ENCODE results near the gene ZFYVE19.

Gene ZFYVE19, protein sequence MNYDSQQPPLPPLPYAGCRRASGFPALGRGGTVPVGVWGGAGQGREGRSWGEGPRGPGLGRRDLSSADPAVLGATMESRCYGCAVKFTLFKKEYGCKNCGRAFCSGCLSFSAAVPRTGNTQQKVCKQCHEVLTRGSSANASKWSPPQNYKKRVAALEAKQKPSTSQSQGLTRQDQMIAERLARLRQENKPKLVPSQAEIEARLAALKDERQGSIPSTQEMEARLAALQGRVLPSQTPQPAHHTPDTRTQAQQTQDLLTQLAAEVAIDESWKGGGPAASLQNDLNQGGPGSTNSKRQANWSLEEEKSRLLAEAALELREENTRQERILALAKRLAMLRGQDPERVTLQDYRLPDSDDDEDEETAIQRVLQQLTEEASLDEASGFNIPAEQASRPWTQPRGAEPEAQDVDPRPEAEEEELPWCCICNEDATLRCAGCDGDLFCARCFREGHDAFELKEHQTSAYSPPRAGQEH

GRCh38 chr15:40807028-40807887 is at the start of gene ZFYVE19, which contains the start of gene DNAJC17:
Gene ZFYVE19, plus strand, starts transcription at chr15:40807089. Its CDS starts 501 bp downstream, at chr15:40807590.
Gene DNAJC17, minus strand, starts transcription at chr15:40807473. Its CDS starts 27 bp downstream, at chr15:40807446.
- DNase-seq, result peak; percentile 98

DNA sequence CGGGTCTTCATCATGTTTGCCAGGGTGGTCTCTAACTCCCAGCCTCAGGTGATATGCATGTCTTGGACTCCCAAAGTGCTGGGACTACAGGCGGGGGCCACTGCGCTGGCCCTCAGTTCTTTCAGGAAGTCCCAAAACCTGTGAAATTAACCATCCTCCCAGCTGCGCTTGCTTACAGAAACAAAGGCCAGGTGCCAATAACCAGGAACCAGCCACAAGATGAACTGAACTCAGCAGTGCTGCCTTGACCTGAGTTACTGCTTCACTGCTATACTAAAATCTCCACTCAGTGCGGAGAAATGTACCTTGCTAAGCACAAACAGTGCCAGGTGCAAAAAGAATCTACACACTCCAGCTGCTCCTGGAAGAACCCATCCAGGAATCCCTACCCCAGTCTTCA is 46.9 kb upstream of the ZFYVE19 start:
- DNase-seq, result no peak

DNA sequence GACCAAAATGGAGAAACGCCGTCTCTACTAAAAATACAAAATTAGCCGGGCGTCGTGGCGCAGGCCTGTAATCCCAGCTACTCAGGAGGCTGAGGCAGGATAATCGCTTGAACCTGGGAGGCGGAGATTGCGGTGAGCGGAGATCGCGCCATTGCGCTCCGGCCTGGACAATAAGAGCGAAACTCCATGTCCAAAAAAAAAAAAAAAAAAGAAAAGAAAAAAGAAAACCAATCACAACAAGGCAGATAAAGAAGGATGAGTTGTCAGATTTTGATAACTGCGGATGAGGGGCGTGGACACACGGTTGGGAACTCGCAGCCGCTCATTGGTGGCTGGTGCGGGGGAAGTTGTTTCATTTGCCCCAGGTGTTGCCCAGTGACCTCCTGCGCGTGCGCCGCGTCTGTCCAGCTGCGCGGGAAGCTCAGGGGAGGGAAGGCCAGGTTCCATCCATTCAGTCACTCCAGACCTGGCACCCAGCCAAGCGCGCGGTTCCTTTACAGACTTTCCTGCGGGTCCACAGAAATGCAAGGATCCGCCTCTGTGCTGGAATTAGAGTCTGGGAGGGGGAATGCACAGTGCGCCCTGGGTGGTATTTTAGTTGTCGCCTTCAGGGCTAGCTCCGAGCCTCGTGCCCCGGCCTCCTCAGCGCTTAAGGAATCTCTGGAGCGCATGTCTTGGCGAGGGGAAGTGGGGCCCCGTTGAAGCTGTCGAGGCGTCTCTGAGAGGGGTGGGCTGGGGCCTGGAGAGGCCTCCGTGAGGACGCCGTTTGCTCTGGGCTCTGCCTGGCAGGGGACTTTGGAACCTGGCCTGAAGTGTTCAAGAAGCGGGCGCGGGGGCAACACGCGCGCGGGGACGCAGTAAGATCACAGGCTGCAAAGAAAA is 43.7 kb upstream of the ZFYVE19 start:
- DNase-seq, result peak; percentile 80

- DNase-seq, result peak; percentile 85
Measured at GRCh38 chr15:40763801-40764628, 42.9 kb upstream of the ZFYVE19 start, which contains the start of gene GCHFR. Gene GCHFR, plus strand, starts transcription at chr15:40764068. Its CDS starts 113 bp downstream, at chr15:40764181.

DNA sequence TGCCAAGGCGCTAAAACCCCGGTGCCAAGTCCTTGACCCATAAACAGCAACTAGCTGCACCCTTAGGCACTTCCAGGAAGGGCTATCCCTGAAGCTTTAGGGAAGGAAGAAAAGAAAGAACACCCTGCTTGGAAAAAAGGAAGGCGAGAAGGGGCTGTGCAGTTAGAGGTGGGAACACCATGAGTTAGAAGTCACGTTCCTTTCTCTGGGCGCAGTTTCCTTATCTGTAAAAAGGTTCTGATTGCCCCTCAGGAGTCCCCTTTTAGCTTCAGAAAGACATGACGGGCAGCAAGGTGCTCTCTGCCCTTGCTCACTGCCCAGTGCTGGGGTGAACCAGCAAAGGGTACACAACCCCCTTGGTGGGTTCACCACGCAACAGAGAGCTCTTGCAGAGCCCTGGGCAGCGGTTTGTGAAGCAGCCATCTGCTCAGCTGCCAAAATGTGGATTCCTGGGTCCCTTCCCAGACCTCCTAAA is 42.2 kb upstream of the ZFYVE19 start:
- peak; percentile 65 for DNase-seq

DNA sequence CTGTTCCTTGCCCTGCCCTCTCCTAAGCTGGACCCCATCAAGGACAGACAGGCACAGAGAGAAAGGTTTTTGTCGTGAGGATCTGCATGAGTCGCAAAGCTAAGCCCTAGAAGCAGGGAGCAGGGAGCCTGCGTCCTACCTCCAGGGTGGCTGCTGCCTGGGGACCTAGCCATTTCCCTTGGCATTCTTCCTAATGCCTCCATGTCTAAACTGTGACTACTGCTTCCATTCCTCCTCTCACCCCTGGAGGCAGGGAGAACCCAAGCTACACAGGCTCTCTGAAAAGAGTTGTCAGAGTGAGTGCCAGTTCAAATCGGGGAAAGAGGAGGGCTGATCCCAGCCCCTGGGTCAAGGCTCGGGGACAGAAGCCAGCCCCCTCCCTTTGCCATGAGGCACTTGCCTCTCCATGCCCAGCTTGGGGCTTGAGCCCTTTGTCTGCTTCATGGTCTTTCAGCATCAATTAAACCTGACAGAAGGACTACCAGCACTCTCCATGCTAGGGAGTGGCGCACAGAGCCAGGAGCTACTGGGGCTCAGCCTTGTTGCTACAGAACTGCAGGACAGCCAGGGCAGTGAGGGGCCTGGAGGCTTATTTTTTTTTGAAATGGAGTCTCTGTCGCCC is 40.6 kb upstream of the ZFYVE19 start:
- no peak for DNase-seq

DNA sequence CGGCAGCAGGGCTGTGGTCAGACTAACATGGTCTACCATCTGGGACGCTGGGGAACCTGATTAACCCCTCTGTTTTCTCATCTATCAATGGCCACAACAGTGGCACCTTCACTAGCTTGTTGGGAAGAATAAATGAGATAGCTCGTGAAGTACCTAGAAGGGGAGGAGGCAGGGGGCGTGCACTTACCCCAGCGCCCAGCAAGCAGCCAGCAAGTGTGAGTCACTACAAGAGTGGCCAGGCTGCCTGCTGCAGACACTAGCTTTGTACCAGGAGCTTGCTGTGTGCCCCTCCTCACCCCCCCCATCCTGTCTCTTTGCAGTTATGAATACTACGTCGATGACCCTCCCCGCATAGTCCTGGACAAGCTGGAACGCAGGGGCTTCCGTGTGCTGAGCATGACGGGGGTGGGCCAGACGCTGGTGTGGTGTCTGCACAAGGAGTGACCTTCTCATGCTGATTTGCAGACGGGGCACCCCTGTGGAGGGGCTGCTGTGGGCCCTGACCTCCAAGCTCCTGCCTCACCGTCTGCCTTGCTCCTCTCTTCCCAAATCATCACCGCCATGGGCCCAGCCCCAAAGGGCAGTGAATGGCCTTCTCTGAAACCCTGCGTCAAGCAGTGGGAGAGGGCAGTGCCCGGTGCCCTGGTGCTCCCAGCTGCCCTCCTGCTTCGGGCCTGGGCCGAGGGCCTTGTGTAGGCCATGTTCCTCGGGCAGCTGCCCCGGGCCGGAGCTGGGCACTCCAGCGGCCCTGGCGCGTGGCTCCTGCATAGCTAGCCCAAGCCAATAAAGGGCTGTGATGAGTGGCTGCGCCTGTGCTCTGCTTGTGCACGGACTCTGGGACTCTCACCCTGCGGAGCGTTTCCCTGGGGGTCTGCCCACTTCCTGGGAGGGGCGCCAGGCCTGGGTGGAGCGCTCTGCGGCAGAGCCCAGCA is 39.7 kb upstream of the ZFYVE19 start:
- no peak for DNase-seq

DNA sequence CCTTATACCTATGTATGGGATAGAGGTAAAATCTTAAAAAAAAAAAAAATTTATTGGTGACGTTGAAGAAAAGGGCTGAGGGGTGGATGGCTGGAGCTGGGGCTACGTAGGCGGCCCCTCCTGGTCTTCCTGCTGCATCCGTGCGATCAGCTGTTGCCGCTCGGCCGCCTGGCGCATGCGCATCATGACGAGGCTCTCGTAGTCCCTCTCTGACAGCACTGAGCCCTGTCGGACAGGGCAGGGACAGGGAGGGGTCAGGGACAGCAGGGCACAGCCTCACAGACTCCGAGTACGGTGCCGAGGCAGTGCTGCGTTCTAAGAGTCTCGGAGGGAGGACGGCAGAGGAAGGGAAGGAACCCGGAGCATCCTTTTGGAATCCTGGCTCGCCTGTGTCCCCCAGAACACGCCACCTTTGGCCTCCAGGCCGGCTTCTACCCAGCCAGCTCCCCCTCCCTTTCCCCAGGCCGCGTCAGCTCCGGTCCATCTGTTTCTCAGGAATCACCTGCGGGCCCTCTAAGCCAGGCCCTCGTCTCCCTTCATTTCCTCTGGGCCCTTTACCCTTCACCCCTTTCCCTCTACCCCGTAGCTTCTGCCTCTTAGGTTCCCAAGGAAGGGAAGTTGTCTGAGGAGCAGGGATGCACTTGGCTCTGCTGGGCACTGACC is 38.9 kb upstream of the ZFYVE19 start:
- DNase-seq, result no peak

DNA sequence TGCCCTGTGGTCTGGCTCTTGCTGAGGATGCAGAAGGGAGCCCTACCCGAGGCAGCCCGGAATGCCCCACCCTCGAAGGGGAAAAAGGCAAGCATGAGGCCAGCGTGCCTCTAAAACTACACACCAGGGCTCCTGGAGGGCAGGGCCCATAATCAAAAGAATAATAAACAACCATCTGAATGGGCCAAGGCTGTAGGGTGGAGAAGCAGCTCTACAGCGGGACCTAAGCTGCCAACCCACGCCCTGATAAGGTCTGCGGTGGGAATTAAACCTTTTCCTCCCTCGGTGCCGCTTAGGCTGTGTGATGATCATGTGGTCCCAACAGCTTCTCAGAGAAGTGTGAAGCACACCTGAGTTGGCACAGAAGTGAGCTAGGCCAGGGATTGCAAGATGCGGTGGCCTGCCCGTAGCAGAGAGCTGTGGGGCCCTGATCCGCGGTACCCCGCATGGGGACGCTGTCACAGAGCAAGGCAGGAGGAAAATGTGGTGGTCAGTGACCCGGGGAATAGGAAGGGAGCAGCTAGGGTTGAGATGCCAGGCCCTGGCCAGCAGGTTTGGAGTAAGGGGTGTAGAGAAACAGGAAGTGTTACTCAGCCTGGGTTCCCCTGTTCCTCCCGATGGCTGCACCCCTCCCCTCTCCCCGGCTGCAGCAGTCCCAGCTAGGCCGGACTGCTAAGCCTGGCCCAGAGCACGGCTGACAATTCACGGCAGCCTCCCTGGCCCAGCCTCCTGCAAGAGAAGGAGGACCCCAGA is 38.2 kb upstream of the ZFYVE19 start:
- DNase-seq, result no peak

DNA sequence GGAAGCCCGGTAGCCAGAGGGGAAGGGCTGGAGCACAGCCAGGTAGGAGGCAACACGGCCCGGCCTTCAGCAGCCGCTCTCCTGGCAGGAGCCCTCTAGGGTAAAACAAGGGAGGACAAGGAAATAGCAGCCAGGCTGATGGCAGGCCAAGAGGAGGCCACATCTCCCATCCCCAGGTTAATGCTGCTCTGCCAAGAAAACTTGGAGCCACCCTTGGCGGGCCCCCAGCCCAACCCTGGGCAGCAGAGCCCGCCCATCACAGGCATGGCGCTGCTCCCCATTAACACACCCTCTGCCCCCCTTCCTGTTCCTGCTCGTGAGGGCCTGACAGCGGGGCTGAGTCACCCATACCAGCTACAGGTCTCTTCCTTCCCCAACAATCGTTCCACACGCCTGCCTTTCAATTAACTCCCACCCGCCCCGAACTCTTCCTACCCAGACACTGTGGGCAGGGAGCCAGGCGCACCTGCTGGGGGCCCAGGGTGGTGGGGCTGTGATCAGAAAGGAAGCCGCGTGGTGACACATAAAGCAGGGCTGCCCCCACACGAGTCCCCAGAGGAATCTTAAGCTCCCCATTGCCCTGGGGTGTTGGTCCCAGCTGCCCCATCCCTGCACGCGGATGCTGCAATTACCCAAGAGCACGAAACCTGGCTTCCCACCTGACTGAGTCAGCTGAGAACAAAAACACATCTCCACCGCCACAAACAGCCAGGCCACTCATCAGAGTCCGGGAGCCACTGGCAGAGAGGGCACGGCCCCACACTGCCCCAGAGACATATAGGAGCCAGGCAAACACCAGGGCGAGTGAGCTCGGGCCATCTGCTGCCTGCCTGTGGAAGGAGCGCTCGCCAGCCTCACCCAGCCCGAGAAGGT is 37.4 kb upstream of the ZFYVE19 start, which contains the start of gene C15orf62:
C15orf62 (plus strand) TSS at position 707 of the 873 bp plus-strand sequence. CDS start 516 bp downstream, outside the sequence.
- peak; percentile 80 for DNase-seq

GRCh38 chr15:40770147-40770721 is 36.7 kb upstream of the ZFYVE19 start:
- DNase-seq, result no peak

DNA sequence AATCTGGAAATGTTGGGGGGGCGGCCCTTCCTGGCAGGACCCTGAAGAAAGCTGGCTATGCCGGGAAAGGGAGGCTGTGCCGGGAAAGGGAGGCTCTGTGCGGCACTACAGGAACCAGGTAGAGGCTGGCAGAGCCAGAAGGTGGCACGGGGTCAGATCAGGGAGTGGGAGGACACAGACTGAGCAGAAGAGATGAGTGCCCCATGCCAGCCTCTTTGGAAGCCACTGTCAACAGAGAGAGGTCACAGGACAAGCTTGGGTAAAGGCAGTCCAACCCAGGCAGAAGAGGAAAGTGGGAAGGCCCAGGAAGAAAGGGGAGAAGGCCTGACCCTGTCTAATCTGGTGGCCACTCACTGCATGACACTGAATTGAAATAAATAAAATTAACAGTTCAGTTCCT is 35.6 kb upstream of the ZFYVE19 start:
- DNase-seq, result no peak

GRCh38 chr15:40772014-40772413 is 34.9 kb upstream of the ZFYVE19 start:
- no peak for DNase-seq

GRCh38 chr15:40773496-40773895 is 33.4 kb upstream of the ZFYVE19 start:
- no peak for DNase-seq

GRCh38 chr15:40773902-40774301 is 33.0 kb upstream of the ZFYVE19 start:
- DNase-seq, result no peak

- DNase-seq, result no peak
Measured at GRCh38 chr15:40775007-40775406, 31.9 kb upstream of the ZFYVE19 start.
